Measurements from ENCODE around the gene TIMM10. TPM values are rescaled to one million over a fixed set of nuclear protein-coding genes. Genes with fewer than 3 reads are reported as not detected.

The TIMM10 gene
- total RNA-seq, 2 donors from 2014 or later, result 106 to 107 TPM

- Mint-ChIP-seq H3K36me3 (ENCODE audit: insufficient read depth in 2 of 2) (peaks cover 9 to 25% of the 10 kb centered on the region in 2 donors), H3K27me3 (ENCODE audit: low read depth) (peaks cover 25% of the 10 kb centered on the region), H3K4me3 (peak overlapping the region; percentile 35 to 71), H3K27ac (no peak overlapping the region), H3K4me1 (ENCODE audit: low read depth) (peaks cover 24% of the 10 kb centered on the region), H3K9me3 (no peaks in the 10 kb centered on the region)
- DNase-seq (peak; percentile 63 to 75), ATAC-seq (replicated peaks in 1 of 2) (peak; percentile 64 to 66)
These were observed 47.6 kb downstream of the TIMM10 start for GRCh38 chr11:57482782-57483561.

GRCh38 chr11:57481915-57482781 is 48.4 kb downstream of the TIMM10 start:
- Mint-ChIP-seq H3K4me3 (peak overlapping the region in 1 of 2 donors; percentile 12), H3K9me3 (no peaks in the 10 kb centered on the region), H3K27me3 (ENCODE audit: low read depth) (peaks cover 34% of the 10 kb centered on the region), H3K27ac (no peak overlapping the region), H3K4me1 (ENCODE audit: low read depth) (peaks cover 28% of the 10 kb centered on the region), H3K36me3 (ENCODE audit: insufficient read depth in 2 of 2) (peaks cover 5 to 17% of the 10 kb centered on the region in 2 donors)
- ATAC-seq (replicated peaks in 1 of 2) (no peak), DNase-seq (no peak)

GRCh38 chr11:57481315-57481714 is 49.2 kb downstream of the TIMM10 start:
- H3K4me1 Mint-ChIP-seq (ENCODE audit: low read depth), result peaks cover 33% of the 10 kb centered on the region
- no peak for DNase-seq
- H3K27me3 Mint-ChIP-seq (ENCODE audit: low read depth), result peaks cover 36% of the 10 kb centered on the region
- peaks cover 5 to 17% of the 10 kb centered on the region in 2 donors for H3K36me3 Mint-ChIP-seq (ENCODE audit: insufficient read depth in 2 of 2)
- H3K9me3 Mint-ChIP-seq, result no peaks in the 10 kb centered on the region
- H3K4me3 Mint-ChIP-seq, result peak overlapping the region in 1 of 2 donors; percentile 12
- ATAC-seq (replicated peaks in 1 of 2), result no peak
- H3K27ac Mint-ChIP-seq, result no peak overlapping the region

GRCh38 chr11:57480409-57481137 is 50.0 kb downstream of the TIMM10 start:
- Mint-ChIP-seq H3K9me3 (no peaks in the 10 kb centered on the region), H3K27ac (no peak overlapping the region), H3K27me3 (ENCODE audit: low read depth) (peaks cover 36% of the 10 kb centered on the region), H3K4me1 (ENCODE audit: low read depth) (peaks cover 37% of the 10 kb centered on the region), H3K36me3 (ENCODE audit: insufficient read depth in 2 of 2) (peaks cover 2 to 11% of the 10 kb centered on the region in 2 donors), H3K4me3 (no peak overlapping the region)
- ATAC-seq (replicated peaks in 1 of 2), result peak; percentile 53 to 61
- DNase-seq, result peak; percentile 80 to 82

GRCh38 chr11:57479911-57480310 is 50.6 kb downstream of the TIMM10 start:
- Mint-ChIP-seq H3K9me3 (no peaks in the 10 kb centered on the region), H3K4me1 (ENCODE audit: low read depth) (peaks cover 38% of the 10 kb centered on the region), H3K36me3 (ENCODE audit: insufficient read depth in 2 of 2) (peaks cover 2 to 9% of the 10 kb centered on the region in 2 donors), H3K4me3 (no peak overlapping the region), H3K27me3 (ENCODE audit: low read depth) (peaks cover 36% of the 10 kb centered on the region), H3K27ac (no peak overlapping the region)
- ATAC-seq (replicated peaks in 1 of 2) (no peak), DNase-seq (no peak)

- Mint-ChIP-seq H3K4me1 (ENCODE audit: low read depth) (peaks cover 40% of the 10 kb centered on the region), H3K4me3 (no peak overlapping the region), H3K27me3 (ENCODE audit: low read depth) (peaks cover 36% of the 10 kb centered on the region)
These were observed 51.4 kb downstream of the TIMM10 start for GRCh38 chr11:57479021-57479663.

More at GRCh38 chr11:57479021-57479663, 51.4 kb downstream of the TIMM10 start:
- H3K36me3 Mint-ChIP-seq (ENCODE audit: insufficient read depth in 2 of 2), result peaks cover 0 to 4% of the 10 kb centered on the region in 2 donors
- no peak for ATAC-seq (replicated peaks in 1 of 2)
- H3K9me3 Mint-ChIP-seq, result no peaks in the 10 kb centered on the region
- DNase-seq, result no peak
- H3K27ac Mint-ChIP-seq, result no peak overlapping the region

Other genes starting within 250 kb of the TIMM10 start
- 10 to 100 TPM; 16.9 to 23.8 TPM for gene TNKS1BP1, start 205.8 kb downstream of the TIMM10 start, total RNA-seq
- gene SSRP1, start 194.9 kb downstream of the TIMM10 start, total RNA-seq, result 100 to 1,000 TPM; 213 to 254 TPM
- not detected for gene P2RX3, start 192.4 kb downstream of the TIMM10 start, total RNA-seq
- not detected for gene PRG3, start 149.6 kb downstream of the TIMM10 start, total RNA-seq
- 1 to 10 TPM; 3.9 to 5.2 TPM for gene PRG2, start 140.1 kb downstream of the TIMM10 start, total RNA-seq
- 100 to 1,000 TPM; 159 to 169 TPM for gene SLC43A3, start 103.6 kb downstream of the TIMM10 start, total RNA-seq
- 1 to 10 TPM in 1 of 2 donors, under 1 TPM in 1; 0.97 to 1.1 TPM for gene RTN4RL2, start 70.2 kb downstream of the TIMM10 start, total RNA-seq
- 10 to 100 TPM; 43.6 to 53.9 TPM for gene SLC43A1, start 15.1 kb downstream of the TIMM10 start, total RNA-seq
- gene SMTNL1, start 6.8 kb upstream of the TIMM10 start, total RNA-seq, result not detected
- gene UBE2L6, start 36.9 kb upstream of the TIMM10 start, total RNA-seq, result 100 to 1,000 TPM; 144 to 180 TPM
- not detected for gene SERPING1, start 66.9 kb upstream of the TIMM10 start, total RNA-seq
- 1 to 10 TPM; 1.1 to 1.3 TPM for gene YPEL4, start 119.2 kb upstream of the TIMM10 start, total RNA-seq
- 10 to 100 TPM; 15.1 to 16.1 TPM for gene CLP1, start 127.0 kb upstream of the TIMM10 start, total RNA-seq
- gene ZDHHC5, start 137.4 kb upstream of the TIMM10 start, total RNA-seq, result 10 to 100 TPM; 62.8 to 62.9 TPM
- gene MED19, start 181.5 kb upstream of the TIMM10 start, total RNA-seq, result 10 to 100 TPM; 19.8 to 20.0 TPM
- gene TMX2, start 181.8 kb upstream of the TIMM10 start, total RNA-seq, result 10 to 100 TPM; 54.2 to 69.8 TPM
- gene SELENOH, start 210.7 kb upstream of the TIMM10 start, total RNA-seq, result 100 to 1,000 TPM; 147 to 162 TPM
- not detected for gene BTBD18, start 221.1 kb upstream of the TIMM10 start, total RNA-seq
- 10 to 100 TPM in 1 of 2 donors, 1 to 10 TPM in 1; 6.3 to 10.6 TPM for gene CTNND1, start 231.0 kb upstream of the TIMM10 start, total RNA-seq